ENCODE results near the gene BLTP3B. TPM values are rescaled to one million over a fixed set of nuclear protein-coding genes. Genes with fewer than 3 reads are reported as not detected.

The BLTP3B gene
- total RNA-seq, 1 donor from 2014 or later: 19.5 TPM

GRCh38 chr12:100138048-100138802 is 4.4 kb downstream of the BLTP3B start:
- Mint-ChIP-seq H3K27me3 (no peaks in the 10 kb centered on the region), H3K4me3 (no peak overlapping the region), H3K4me1 (ENCODE audit: unreplicated experiment) (peaks cover 25% of the 10 kb centered on the region), H3K36me3 (no peaks in the 10 kb centered on the region), H3K27ac (no peak overlapping the region), H3K9me3 (no peaks in the 10 kb centered on the region)
- peak; percentile 38 for TF ChIP-seq CTCF (conservative IDR thresholded peaks at IDR 0.05)
- no peak for DNase-seq (ENCODE audit: extremely low spot score, unreplicated experiment)

- Mint-ChIP-seq H3K27me3 (no peaks in the 10 kb centered on the region), H3K4me1 (ENCODE audit: unreplicated experiment) (peaks cover 23% of the 10 kb centered on the region), H3K4me3 (no peak overlapping the region), H3K9me3 (peaks cover 3% of the 10 kb centered on the region), H3K27ac (no peak overlapping the region), H3K36me3 (peaks cover 5% of the 10 kb centered on the region)
- no peak for DNase-seq (ENCODE audit: extremely low spot score, unreplicated experiment)
- no peak for TF ChIP-seq CTCF (conservative IDR thresholded peaks at IDR 0.05)
These were observed 9.5 kb downstream of the BLTP3B start for GRCh38 chr12:100133200-100133599.

DNA sequence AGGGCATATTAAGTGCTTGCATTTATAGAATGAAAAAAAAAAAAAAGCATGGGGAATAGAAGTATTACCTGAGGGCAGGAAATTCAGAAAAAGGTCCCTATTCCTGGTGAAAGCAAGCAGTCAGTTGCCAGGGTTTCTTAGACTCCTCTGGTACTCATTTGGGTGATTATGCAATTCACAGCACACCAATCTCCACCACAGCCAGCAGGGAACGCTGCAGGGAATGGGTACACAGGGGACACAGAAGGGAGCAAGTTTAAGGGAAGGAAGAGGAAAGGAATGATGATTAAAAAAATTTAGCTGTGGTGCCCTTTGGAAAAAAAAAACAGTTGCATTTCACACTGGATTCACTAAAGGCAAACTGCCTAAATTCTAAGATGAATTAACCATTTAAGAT is 14.2 kb downstream of the BLTP3B start:
- Mint-ChIP-seq H3K4me1 (ENCODE audit: unreplicated experiment) (peaks cover 17% of the 10 kb centered on the region), H3K27ac (peak overlapping the region; percentile 54), H3K27me3 (no peaks in the 10 kb centered on the region), H3K4me3 (no peak overlapping the region), H3K9me3 (peaks cover 3% of the 10 kb centered on the region), H3K36me3 (peaks cover 5% of the 10 kb centered on the region)
- no peak for DNase-seq (ENCODE audit: extremely low spot score, unreplicated experiment)
- peak; percentile 28 for TF ChIP-seq CTCF (conservative IDR thresholded peaks at IDR 0.05)

GRCh38 chr12:100127766-100128511 is 14.7 kb downstream of the BLTP3B start:
- DNase-seq (ENCODE audit: extremely low spot score, unreplicated experiment): no peak
- Mint-ChIP-seq H3K27me3 (no peaks in the 10 kb centered on the region), H3K4me1 (ENCODE audit: unreplicated experiment) (peaks cover 19% of the 10 kb centered on the region), H3K27ac (peak overlapping the region; percentile 54), H3K9me3 (peaks cover 3% of the 10 kb centered on the region), H3K36me3 (peaks cover 5% of the 10 kb centered on the region), H3K4me3 (no peak overlapping the region)
- no peak for TF ChIP-seq CTCF (conservative IDR thresholded peaks at IDR 0.05)

DNA sequence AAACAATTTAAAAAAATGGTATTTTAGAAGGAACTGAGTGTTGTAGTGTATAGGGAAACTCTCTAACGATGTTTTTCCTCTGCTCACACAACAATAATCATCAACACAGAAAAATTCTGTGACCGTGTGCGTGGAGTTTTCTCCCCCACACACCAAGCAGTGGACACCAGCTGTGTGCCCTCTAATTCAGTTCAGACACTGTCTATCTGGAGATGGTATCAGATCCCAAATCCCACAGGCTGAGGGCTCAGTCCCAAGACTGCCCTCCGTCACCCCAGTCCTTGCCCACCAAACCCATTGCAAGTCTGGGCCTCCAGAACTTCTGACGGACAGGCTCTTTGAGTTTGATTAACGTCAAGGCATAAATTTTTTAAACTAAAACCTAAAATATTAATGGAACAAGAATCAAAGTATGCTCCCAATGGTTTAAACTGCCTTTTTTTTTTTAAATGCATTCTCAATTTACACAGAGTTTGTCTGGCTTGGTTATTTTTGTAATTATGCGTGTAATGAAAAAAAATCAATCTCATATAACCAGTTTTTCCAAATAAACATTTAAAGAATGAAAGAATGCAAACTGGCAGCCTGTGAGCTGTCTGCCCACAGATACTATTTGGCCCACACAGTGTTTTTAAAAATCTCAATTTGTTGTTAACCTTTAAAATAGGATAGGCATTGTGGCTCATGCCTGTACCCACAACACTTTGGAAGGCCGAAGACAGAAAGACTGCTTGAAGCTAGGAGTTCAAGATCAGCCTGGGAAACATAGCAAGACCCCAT is 19.2 kb downstream of the BLTP3B start:
- no peak for DNase-seq (ENCODE audit: extremely low spot score, unreplicated experiment)
- no peaks in the 10 kb centered on the region for H3K27me3 Mint-ChIP-seq
- H3K4me3 Mint-ChIP-seq: no peak overlapping the region
- H3K4me1 Mint-ChIP-seq (ENCODE audit: unreplicated experiment): peaks cover 12% of the 10 kb centered on the region
- H3K9me3 Mint-ChIP-seq: no peaks in the 10 kb centered on the region
- H3K27ac Mint-ChIP-seq: no peak overlapping the region
- H3K36me3 Mint-ChIP-seq: peaks cover 8% of the 10 kb centered on the region
- TF ChIP-seq CTCF (conservative IDR thresholded peaks at IDR 0.05): no peak

Measured in type B pancreatic cell (in vitro differentiated cells).